ENCODE results near the gene RABL3.
"Not testable (repeated sequence)": the region's sequence is repeated elsewhere in the genome, so short reads cannot be mapped to it uniquely, and the experiment has no call there.

Gene RABL3

DNA sequence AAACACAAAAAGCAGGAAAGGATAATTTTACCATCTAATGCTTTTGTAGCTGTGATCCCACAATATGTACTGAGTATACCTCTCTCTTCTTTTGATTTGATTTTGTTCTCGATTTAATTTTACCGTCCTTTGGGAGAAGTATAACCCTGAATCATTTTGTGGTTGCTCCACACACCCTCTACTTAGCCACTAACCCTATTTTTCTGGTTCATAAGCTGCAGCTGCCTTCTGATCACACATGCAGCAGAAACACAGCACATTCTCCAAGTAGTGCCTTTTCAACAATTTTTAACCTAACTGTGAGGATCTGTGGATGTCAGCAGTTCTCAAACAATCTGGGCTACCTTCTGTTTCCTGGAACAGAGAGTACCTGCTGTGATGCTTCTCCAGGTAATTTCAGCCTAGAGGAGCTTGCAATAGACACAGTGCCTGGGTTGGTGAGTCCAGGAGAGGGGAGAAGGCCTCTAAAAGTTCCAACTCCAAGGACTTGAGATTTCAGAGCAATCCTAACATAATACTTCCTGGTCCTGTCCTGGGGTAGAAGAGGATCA lies 100.5 kb downstream of the RABL3 start:
- DNase-seq, result no peak

DNA sequence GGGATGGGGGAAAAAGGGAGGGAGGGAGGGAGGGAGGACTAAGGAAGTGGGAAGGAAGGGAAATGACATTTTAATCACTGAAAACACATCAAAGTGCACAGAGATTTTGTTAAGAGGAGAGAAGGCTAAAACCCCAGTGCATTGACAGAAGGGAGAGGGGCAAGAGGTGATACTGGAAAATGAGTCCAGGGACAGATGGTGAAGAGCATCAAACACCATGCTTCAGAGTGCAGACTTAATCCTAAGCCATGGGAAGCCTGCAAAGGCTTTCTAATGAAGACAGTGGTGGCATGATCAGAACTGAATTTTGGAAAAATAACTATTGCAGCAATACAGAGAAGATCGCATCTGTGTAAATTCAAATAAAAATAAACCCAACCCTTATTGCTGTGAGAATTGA lies 102.1 kb downstream of the RABL3 start:
- no peak for DNase-seq

DNA sequence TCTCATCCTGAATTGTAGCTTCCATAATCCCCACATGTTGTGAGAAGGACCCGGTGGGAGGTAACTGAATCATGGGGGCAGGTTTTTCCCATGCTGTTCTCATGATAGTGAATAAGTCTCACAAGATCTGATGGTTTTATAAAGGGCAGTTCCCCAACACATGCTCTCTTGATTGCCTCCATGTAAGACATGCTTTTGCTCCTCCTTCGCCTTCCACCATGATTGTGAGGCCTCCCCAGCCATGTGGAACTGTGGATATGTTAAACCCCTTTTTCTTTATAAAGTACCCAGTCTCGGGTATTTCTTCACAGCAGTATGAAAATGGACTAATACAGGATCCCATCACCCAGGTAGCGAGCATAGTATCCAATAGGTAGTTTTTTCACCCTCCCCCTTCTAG lies 103.5 kb downstream of the RABL3 start:
- DNase-seq, result not testable (repeated sequence)

DNA sequence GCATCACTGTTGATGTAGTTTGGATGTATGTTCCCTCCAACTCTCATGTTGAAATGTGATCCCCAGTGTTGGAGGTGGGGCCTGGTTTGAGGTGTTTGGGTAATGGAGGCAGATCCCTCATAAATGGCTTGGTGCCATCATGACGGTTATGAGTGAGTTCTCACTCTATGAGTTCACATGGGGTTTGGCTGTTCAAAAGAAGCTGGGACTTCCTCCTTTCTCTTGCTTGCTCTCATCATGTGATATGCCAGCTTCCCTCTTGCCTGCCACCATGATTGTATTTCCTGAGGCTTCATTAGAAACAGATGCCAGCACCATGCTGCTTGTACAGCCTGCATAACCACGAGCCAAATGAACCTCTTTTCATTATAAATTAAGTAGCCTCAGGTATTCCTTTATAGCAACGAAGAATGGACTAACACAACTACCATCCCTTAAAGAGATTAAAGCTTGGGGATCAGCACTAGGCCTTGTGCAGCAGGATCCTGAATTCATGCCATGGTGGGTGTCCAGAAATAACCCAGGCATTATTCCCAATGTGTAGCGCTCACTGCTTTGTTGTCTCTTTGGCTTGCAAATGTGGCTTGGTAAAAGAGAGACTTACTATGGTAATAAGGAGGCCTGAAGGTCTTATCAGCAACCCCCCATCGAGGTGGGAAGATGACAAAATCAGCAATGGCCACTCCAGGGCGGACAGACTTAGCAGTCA lies 104.3 kb downstream of the RABL3 start:
- no peak for DNase-seq

DNA sequence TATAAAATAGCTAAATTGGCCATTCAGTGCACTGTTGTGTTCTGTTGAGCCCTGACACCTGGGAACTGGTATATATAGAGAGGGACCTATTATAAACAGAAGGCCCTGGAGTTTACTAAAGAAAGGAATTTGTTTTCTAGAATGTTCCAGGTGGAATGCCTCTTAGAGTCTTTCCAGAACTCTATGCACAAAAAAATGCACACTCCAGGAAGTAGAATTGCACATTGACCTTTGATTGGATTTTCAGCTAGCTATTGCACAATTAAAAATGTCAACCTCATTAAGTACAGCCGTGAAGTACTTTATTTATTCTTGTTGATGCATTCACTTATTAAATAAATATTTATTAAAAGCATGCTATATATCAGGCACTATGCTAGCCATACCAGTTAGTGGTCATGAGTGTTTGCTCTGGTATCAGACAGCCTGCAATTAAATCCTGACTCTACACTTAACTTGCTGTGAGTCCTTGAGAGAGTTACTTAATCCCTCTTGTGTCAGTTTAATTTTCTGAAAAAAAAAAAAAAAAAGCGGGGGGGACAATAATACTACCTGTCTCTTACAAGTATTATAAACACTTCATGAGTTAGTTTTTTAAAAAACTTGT lies 105.4 kb downstream of the RABL3 start:
- no peak for DNase-seq
